Skeletal muscle cell (primary cell): ENCODE results near the gene DSCAM.
"Not testable (repeated sequence)": the region's sequence is repeated elsewhere in the genome, so short reads cannot be mapped to it uniquely, and the experiment has no call there.

ENCODE experiments used
- DNase-seq: peaks from one replicate; pipeline ENCODE4 v3.0.0-alpha.2; 2010; ENCODE audit warnings: low read depth
- H3K4me3 ChIP-seq: 2 replicates; pipeline ENCODE4 v1.5.1; 2011; ENCODE audit warnings: low read depth, mild to moderate bottlenecking, control low read depth, low read length, moderate library complexity

Gene DSCAM

GRCh38 chr21:40445349-40445921 is 401.5 kb downstream of the DSCAM start:
- H3K4me3 ChIP-seq: no peak overlapping the region
- DNase-seq: no peak

DNA sequence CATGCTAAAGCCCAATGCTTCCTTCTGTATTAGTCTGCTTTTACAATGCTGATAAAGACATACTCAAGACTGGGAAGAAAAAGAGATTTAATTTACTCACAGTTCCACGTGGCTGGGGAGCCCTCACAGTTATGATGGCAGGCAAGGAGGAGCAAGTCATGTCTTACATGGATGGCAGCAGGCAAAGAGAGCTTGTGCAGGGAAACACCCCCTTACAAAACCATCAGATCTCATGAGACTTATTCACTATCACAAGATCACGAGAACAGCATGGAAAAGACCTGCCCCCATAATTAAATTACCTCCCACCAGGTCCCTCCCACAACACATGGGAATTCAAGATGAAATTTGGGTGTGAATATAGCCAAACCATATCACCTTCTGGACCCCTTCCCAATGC is 407.4 kb downstream of the DSCAM start:
- DNase-seq, H3K4me3 ChIP-seq: not testable (repeated sequence)

DNA sequence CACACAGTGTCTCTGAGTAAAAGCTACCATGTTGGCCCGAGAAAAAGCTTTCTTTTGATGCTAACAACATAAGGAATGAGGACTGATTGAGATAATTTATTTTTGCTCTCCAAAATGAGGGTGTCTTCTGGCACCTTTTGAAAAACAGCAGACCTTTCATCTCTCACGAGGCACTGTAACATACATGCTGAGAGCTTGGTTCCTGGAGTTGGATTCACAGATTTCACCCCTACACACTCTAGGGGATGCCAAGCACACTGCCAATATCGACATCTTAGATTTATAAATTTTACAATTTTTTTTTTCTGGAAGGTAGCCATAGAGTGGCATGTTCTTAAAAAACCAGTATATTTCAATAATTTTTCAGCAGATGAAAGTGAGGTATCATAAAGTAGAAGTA is 408.3 kb downstream of the DSCAM start:
- H3K4me3 ChIP-seq: no peak overlapping the region
- no peak for DNase-seq

- no peak for DNase-seq
- H3K4me3 ChIP-seq: no peak overlapping the region
Observed at GRCh38 chr21:40436261-40436660, 410.7 kb downstream of the DSCAM start.

DNA sequence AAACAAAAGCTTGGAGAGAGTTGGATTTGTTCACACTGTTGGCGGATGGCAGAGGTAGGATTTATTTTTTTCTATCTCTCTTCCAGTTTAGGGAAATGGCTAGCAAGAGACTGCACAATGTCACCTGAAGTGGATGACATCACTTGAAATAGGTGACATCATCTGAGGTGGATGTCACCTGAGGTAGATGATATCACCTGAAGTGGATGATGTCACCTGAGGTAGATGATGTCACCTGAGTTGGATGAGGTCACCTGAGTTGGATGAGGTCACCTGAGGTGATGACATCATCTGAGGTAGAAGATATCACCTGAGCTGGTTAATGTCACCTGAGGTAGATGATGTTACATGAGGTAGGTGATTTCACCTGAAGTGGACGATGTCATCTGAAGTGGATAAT is 413.4 kb downstream of the DSCAM start:
- DNase-seq: no peak
- no peak overlapping the region for H3K4me3 ChIP-seq

DNA sequence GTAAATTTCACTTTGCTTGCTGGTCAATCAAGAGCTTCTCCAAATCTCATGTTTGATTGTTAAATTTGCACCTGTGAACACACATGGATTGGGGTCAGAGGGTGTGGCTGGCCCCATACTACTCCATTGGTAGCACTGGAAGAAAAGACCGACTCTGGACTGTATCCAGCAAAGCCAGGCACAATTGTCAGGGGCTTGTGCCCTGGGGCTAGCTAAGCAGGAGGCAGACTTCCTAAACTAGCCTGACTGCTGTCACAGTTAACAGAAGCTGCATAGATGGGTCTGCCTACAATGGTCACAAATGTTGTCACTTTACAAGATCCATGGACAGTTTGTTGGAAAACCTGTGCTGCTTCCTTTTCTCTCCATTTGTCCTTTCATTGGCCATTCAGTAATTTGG is 421.0 kb downstream of the DSCAM start:
- H3K4me3 ChIP-seq: no peak overlapping the region
- DNase-seq: no peak

DNA sequence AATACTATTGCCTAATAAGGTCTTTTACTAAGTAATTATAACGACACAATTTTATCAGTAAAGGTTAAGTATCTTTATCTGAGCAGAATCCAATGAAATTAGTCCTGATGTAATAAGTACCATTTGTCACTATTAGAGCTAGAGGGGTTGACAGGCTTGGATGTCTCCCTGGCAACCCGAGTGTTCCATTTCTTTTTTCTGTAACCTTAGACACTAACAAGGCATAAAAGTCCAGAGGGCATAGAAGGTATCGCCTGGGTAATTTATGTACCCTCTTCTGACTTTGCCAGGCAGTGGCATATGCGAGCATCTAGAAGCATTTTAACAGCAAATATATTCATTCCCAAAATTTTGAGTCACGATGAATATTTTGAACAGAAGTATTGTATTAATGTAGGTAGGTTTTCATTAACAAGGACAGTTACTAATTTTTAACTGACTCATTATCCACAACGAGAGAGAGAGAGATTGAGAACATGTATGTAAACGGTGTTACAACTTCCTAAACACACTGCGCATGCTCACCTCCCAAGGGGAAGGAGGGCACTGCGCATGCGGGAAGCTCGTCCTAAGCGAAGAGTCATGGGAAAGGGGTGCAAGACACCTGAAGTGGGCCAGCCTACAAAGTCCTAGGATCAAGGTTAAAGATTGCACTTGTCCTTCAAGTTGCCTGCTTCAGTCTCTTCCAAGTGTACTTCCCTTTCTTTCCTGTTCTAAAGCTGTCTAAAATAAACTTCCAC is 423.9 kb downstream of the DSCAM start:
- H3K4me3 ChIP-seq: no peak overlapping the region
- DNase-seq: no peak

GRCh38 chr21:40421121-40421520 is 425.8 kb downstream of the DSCAM start:
- no peak overlapping the region for H3K4me3 ChIP-seq
- DNase-seq: no peak

- H3K4me3 ChIP-seq: no peak overlapping the region
- no peak for DNase-seq
Observed at GRCh38 chr21:40416572-40416971, 430.4 kb downstream of the DSCAM start.

DNA sequence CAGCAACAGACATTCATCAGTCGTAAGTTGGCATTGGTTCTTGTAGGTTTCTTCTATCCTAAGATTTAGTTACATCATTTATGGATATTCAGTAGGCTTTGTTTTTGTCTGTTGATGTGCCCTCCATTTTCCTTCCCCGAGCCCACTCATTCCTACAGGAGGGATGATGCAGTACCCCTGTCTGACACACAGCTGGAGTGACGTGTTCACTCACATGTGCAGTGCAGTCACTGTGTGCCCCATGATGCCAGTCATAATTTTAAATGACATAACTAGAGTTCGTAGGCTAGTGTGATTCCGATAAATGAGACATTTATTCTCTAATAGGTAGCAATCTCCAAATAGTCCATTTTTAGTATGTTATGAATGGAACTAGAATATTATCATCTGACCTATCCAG is 438.4 kb downstream of the DSCAM start:
- H3K4me3 ChIP-seq: no peak overlapping the region
- DNase-seq: no peak

DNA sequence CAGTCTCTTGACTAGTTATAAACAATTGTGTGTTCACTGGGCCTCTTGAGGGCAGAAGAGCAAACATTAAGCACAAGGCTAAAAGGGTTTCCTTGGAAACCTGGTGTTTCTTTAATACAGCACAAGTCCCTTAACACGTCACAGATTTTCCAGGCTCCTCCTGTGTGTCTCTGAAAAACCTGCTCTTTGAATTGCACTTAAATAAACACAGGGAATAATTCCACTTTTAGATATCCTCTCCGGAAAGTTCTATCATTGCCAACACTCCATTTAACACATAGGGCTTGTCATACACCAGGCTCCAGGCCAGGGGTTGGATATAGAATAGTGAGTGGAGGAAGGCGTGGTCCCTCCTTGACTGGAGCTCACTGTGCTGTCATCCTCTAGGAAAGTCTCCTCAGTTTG is 442.6 kb downstream of the DSCAM start:
- no peak overlapping the region for H3K4me3 ChIP-seq
- DNase-seq: no peak

- DNase-seq: no peak
- no peak overlapping the region for H3K4me3 ChIP-seq
Observed at GRCh38 chr21:40402884-40403582, 443.9 kb downstream of the DSCAM start.

DNA sequence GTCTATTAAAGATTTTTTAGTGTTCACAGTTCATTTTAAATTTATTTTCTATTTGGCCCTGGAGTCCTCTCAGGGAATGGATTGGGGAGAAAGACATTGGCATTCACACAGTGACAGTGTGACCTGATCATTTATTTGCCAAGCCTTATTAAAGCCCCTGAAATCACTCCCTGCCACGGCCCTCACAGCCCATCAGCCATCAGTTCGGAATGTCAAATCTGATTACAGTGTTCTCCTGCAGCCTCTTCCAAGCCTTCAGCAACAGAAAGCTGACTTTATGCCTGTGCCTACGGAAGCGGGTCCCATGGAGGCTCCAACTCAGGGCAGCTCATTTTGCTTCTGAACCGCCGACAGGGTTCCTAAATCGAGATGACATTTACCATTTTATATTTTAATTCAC is 451.2 kb downstream of the DSCAM start:
- DNase-seq: no peak

DNA sequence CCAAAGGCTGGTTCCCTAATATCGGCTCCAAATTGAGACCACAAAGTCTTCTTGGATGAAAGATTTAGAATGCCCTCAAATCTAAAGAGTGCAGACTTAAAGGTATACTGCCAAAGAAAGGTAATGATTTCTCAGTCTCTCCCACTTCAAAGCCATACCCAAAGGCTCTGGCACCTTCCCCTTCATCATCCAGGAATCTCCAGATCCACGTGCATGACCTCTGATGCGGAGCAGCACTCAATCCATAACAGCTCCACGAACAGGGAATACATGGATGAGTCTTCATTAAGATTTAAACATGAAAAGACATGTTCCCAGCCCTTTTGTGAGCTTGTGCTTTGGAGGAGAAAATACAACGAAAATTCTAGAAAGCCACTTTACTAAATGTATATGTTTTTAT is 453.9 kb downstream of the DSCAM start:
- DNase-seq: no peak
- H3K4me3 ChIP-seq: no peak overlapping the region

More for the DNA sequence above, 451.2 kb downstream of the DSCAM start:
- H3K4me3 ChIP-seq: no peak overlapping the region

- DNase-seq: no peak
- no peak overlapping the region for H3K4me3 ChIP-seq
Observed at GRCh38 chr21:40388046-40388445, 458.9 kb downstream of the DSCAM start.

DNA sequence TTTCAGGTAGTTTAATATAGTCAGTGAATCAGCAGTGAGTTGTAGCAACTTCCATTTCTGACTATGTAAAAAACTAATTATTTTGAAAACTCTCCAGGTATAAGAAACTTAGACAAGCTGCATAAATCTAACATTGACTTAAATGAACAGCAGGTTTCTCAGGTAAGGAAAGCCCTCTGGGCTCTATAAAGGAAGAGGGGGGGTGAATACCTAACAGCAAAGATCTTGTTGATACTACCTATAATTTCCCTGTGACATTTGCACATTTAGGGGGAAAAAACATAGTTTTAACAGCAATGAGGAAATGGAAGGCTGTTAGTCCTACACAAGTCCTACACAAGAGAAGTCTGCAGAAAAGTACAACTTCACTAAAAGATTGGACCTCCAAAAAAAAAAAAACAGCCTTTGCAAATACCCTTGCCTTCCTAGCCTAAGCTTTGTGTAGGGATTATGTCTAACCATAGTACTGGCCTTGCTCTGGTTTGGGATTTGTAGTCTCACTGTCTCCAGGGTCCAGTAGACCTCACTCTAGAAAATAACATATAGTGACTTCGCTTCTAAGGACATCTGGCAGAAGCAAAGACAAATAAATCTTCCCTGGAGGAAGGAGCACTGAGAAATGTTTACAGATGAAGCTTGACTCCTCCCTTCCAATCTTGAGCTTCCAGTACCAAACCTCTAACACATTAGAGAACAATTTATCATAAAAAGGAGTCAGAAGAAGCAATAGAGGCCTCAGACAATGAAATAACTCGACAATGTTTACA is 459.8 kb downstream of the DSCAM start:
- no peak overlapping the region for H3K4me3 ChIP-seq
- DNase-seq: no peak

DNA sequence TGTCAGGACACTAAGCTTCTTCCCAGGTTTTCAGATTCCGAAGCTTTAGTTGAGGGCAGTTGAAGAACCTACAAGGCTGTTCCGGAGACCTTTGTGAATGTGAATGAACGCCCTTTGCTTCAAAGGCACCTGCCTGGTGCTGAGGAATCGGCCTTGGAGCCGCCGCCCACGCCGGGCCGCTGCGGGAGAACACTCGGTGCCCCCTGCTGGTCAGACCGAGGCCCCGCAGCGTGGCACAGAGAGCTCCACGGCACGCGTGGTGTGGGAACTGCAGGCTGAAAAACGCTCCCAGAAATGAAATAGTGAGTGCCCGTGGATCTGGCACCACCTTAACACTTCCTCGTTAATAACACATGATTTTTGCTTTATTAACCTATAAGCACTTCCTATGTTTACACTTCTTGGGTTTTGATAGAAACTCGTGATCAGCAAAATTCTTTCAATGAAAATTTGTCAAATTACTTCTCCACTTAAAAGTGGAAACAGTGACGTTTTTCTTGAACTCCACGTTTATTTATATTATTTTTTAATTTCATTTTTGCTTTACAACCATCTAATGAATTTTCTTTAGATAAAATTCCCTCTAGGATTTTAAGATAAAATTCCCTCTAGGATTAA is 460.6 kb downstream of the DSCAM start:
- H3K4me3 ChIP-seq: no peak overlapping the region
- no peak for DNase-seq

DNA sequence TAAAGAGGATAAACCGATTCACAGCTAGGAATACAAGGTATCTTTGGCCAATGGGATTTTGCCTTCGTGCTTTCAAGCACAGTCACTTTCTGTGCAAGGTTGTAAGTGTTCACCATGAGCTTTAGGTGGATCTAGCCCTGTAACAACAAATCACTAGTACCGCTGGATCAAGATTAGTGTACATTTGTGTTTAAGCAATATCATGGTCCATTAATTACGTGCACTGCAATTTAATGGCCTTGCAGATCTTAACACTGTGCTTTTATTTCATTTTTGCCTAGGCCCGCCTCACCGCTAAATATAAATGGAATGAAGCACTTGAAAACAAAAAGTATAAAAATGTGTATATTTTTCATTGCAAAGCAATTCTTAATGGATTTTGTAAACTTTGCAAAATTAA is 461.1 kb downstream of the DSCAM start:
- DNase-seq: no peak

GRCh38 chr21:40383951-40384350 is 463.0 kb downstream of the DSCAM start:
- H3K4me3 ChIP-seq: no peak overlapping the region
- no peak for DNase-seq

More for the DNA sequence above, 461.1 kb downstream of the DSCAM start:
- no peak overlapping the region for H3K4me3 ChIP-seq

DNA sequence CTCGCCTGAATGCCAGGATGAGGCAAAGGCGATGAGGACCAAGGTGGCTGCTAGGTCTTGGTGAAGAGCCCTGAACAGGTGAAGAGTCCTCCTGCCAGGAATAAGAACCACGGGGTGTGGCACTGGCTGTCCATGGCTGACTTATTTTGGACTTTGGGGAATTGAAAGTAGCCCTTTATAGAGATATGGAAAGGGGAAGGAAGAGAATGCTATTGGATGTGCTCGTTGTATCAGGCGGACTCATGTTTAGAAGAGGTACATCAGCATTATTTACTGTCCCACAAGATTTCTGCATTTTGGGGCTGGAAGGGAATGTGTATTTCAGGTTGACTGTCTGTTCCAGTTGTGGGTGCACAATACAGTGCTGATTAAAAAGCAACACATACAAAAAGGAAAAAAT is 465.8 kb downstream of the DSCAM start:
- no peak for DNase-seq
- H3K4me3 ChIP-seq: no peak overlapping the region
